NOMO-1 (cell line): ENCODE data around the gene KRTAP5-4.
"Not testable (repeated sequence)": the region's sequence is repeated elsewhere in the genome, so short reads cannot be mapped to it uniquely, and the experiment has no call there.

Source experiments
- DNase-seq, 2 experiments: peaks; one replicate each; lab custom pipeline; 2025; ENCODE audit not compliant: unreplicated experiment in 2 of 2; lab: John Stamatoyannopoulos, UW

KRTAP5-4 gene

GRCh38 chr11:1653541-1654387, 31.8 kb upstream of the KRTAP5-4 start:
- no peak for DNase-seq

GRCh38 chr11:1652771-1653540, 31.0 kb upstream of the KRTAP5-4 start:
- DNase-seq: peak; percentile 10 to 46

- no peak for DNase-seq
These were observed 30.5 kb upstream of the KRTAP5-4 start for GRCh38 chr11:1652442-1652770.

GRCh38 chr11:1652026-1652425, 30.1 kb upstream of the KRTAP5-4 start:
- DNase-seq: no peak

DNA sequence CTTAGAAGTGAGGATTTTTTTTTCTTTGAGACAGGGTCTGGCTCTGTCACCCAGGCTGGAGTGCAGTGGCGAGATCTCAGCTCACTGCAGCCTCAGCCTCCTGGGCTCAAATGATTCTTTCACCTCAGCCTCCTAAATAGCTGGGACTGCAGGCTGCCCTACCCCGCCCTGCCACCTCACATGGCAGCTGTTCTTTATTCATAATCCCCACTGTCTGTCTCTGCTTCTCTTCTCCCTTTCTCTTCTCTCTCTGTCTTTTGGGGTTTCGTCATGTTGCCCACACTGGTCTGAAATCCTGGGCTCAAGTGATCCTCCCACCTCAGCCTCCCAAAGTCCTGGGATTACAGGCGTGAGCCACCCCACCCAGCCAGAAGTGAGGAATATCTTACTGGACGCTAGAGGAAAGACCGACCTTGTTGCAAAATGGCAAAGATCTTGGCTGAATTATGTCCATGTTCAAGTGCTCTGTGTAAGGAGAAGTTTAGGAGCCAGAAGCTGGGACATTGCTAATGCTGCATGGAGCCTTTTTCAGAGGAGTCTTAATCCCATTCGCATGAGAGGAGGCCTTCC, 29.6 kb upstream of the KRTAP5-4 start:
- no peak for DNase-seq

DNA sequence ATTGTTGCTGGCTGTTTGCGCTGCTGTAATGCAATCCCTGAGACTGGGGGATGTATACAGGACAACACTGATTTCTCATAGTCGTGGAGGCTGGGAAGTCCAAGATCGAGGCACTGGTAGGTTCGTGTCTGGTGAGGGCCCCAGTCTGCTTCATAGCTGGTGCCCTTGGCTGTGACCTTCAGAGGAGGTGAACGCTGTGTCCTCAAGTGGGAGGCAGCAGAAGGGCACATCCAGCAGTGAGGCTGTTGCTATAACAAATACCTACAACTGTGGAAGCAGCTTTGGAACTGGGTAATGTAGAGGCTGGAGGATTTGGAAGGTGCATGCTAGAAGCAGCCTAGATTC, 29.0 kb upstream of the KRTAP5-4 start:
- no peak for DNase-seq

DNA sequence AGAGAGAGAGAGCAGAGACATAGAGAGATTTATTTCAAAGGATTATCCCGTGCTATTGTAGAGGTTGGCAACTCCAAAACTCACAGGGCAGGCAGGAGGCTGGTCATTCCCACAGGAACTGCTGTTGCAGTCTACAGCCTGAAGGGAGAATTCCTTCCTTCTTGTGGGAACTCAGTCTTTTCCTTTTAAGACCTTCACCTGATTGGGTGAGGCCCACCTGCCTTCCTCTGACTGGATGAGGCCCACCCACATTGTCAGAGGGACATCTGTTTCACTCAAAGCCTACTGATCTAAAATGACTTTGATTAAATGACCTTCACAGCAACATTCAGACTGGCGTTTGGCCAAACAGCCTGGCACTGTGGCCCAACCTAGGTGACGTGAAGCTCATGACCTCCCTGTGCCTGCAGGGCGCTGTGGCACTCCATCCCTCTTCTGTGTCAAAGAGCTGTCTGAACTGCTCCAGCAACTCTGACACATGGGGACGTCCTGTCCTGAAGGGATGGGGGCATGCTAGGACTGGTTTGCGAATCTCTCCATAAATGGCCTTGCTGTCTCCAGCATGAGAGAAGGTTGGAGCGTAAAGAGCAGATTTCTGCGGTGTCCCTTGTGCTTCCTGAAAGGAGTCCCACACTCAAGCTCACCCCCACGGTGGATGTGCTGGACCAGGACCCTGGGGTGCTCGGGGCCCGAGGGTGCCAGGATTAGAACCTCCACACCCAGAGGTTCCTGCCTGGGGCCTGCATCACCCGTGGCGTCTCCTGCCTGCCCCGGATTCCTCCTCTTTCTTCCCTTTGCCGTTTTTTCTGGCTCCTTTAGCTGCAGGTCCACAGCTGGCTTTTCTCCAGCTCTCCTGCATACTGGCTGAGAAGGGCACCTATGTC, 28.3 kb upstream of the KRTAP5-4 start:
- DNase-seq: no peak

DNA sequence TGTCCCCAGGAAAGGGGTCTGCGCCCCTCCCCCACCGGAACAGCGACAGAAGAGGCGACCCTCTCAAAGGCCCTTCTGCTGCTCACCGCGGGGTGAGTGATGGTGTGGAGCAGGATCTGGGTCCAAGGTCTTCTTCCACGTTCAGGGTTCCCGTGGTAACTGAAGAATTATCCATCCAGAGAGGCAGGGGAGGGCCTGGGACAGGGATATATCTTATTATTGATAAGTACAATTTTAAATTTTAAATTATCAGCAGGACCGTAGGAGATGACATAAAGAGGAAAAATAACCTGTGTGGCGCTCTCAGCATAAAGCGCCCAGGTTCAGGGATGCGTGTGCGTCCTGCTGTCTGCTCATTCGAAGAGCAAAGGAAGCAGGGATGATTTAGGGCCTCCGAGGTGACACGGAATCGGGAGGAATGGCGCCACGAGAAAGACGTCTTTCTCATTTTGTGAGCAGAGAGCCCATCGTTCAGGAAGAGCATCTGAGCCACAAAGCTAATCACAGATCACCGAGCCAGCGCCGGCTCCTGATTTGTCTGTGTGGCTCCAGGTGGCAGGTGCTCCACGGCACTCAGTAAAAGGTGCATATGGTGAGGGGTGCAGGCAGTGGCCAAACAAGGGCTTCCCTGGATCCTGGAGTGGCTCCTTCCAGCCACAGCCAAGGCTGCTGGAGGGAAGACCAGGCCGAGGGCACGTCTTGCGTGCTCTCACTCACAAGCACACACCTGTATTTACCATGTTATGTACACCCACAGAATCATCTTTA, 26.9 kb upstream of the KRTAP5-4 start:
- no peak for DNase-seq

GRCh38 chr11:1647901-1648652, 26.1 kb upstream of the KRTAP5-4 start:
- no peak for DNase-seq

GRCh38 chr11:1646540-1646939, 24.6 kb upstream of the KRTAP5-4 start:
- not testable (repeated sequence) for DNase-seq

DNA sequence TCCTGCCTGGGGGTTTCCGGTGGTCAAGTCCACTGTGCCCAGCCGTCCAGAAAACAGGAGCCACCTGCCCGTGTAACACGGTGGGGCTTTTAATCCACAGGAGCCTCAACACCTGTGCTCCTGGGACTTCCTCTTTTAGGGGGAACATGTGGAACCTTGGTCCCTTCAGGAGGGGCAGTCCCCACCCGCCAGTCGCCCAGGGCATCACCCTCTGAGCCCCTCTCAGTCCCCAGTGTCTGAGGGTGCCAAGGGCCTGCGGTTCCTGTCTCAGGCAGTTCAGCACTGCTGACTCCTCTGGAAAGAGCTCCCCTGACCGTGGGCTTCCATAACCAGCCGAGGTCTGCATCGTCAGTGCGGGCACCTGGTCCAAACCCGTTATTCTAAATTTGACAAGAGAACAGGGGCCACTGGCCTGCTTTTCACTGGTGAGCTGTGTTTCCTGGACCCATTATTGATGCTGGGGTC, 23.5 kb upstream of the KRTAP5-4 start:
- no peak for DNase-seq

GRCh38 chr11:1644601-1645356, 22.8 kb upstream of the KRTAP5-4 start:
- no peak for DNase-seq

DNA sequence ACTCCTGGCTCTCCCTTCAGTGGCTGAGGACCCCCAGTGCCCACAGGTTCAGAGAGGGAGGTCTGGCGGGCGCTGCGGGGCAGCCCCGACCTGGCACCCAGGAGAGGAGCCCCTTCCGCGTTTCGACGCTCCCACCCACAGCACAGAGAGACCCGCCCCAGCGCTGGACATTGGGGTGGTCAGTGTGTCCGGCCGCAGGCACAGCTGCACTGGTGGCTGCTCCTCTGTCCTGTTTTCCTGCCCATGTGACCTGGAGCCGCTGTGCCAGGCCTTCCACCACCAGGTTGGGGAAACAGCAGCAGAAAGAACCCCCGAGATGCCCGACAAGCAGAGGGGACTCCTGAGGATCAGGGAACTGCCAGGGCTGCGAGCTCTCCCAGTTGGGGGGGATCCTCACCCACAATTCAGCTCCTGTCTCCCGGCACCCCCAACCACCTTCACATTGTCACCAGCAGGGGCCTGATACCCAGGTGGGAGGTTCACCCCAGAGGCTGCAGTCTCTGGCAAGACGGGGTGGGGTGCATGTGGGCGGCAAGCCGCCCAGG, 21.3 kb upstream of the KRTAP5-4 start:
- DNase-seq: no peak

DNA sequence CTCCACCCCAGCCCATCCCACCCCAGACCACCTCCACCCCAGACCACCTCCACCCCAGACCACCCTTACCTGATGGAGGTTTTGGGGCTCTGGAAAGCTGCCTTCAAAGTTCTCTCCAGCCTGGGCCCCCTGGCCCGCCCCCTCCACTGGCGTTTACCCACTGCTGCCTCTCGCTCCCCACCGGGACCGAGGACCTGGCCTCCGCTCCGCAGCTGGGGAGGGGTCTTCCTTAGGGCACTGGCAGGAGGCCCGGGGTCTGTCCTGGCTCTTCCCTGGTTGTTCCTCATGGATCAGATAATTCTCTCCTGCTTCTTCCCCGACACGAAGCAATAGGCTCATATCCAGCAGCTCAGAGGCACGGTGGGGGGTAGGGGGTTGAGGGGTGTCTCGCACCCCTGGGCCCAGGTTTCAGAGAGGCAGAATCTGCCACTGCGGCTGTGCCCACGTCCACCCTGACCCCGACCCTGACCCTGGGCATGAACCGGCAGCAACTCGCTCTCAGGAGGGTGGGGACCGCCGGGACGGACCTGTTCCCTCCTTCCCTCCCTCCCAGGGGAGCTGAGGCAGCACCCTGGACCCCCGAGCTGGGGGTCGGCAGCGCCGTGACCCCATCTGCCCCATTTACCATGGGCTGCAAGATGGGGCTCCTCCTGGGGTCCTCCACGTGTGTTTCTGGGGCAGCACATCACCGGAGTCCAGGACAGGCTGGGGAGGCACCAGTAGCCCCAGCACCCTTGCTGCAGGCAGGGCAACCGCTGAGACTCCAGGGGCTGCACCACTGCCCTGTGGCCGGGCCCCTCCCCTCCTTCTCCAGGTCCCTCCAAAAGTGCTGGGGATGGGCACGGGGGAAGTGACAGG, 20.6 kb upstream of the KRTAP5-4 start:
- DNase-seq: no peak

DNA sequence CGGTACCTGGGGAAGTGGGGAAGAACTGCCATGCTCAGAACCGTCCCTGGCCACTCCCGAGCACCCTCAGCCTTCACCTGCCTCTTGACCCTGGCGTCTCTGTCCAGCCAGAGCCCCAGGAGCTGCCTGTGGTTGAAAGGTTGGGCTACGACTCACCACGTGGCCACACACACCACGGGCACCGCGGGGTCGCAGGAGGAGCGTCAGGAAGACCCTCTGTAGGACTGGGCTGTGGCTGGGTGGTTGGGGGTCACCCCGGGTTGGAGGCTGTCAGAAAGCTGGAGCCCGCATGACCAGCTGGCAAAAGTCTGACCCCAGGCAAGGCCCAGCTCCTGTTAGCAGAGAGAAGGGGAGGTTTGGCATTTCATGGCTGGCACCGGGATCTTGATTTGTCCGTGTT, 19.2 kb upstream of the KRTAP5-4 start:
- DNase-seq: no peak

- no peak for DNase-seq
These were observed 18.4 kb upstream of the KRTAP5-4 start for GRCh38 chr11:1640076-1640946.

GRCh38 chr11:1639666-1640065, 17.7 kb upstream of the KRTAP5-4 start:
- DNase-seq: no peak
